ENCODE results near the gene POLA2.

DNA sequence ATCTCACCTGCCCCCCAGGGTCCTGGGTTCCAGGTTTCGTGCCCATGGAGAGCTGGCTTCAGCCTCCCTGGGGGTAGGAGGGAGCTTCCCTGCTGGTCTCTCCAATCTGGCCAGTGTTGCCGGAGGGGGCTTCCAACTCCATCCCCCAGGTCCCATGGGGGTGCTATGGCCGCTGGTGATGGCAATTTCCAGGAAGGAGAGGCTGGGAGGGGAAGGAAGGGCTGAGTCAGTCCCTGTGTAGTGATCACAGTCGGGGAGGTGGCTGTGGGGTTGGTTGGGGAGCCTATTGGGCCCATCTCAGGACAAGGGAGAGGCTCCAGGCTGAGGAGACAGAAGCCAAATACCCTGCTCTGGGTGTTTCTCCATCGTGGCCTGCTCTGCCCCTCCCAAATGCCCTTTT lies 47.2 kb downstream of the POLA2 start:
- no peak for TF ChIP-seq POLR2A (IDR thresholded peaks at IDR 0.05)
- TF ChIP-seq, protein P1, sequence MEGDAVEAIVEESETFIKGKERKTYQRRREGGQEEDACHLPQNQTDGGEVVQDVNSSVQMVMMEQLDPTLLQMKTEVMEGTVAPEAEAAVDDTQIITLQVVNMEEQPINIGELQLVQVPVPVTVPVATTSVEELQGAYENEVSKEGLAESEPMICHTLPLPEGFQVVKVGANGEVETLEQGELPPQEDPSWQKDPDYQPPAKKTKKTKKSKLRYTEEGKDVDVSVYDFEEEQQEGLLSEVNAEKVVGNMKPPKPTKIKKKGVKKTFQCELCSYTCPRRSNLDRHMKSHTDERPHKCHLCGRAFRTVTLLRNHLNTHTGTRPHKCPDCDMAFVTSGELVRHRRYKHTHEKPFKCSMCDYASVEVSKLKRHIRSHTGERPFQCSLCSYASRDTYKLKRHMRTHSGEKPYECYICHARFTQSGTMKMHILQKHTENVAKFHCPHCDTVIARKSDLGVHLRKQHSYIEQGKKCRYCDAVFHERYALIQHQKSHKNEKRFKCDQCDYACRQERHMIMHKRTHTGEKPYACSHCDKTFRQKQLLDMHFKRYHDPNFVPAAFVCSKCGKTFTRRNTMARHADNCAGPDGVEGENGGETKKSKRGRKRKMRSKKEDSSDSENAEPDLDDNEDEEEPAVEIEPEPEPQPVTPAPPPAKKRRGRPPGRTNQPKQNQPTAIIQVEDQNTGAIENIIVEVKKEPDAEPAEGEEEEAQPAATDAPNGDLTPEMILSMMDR (IDR thresholded peaks at IDR 0.05): no peak

Data from testis (tissue), 2 donors.